GM12865 (cell line): ENCODE data around the gene CS.
A peak's percentile ranks its signal among the peaks of the same experiment; 100 is the strongest.

Source experiments
- DNase-seq: peaks from one replicate; pipeline ENCODE4 v3.0.0; 2010; ENCODE audit warnings: low read depth
- H3K4me3 ChIP-seq: 2 replicates; pipeline ENCODE4 v1.5.1; 2011; ENCODE audit warnings: mild to moderate bottlenecking, low read depth, low read length, control low read depth
- TF ChIP-seq, protein P1 (sequence below): IDR thresholded peaks from 2 replicates; pipeline ENCODE4 v1.5.1; 2011; ENCODE audit warnings: low read length, control low read depth, low read depth, inconsistent platforms; ENCODE audit not compliant: insufficient read depth; ENCODE audit errors: missing control alignments

CS gene

DNA sequence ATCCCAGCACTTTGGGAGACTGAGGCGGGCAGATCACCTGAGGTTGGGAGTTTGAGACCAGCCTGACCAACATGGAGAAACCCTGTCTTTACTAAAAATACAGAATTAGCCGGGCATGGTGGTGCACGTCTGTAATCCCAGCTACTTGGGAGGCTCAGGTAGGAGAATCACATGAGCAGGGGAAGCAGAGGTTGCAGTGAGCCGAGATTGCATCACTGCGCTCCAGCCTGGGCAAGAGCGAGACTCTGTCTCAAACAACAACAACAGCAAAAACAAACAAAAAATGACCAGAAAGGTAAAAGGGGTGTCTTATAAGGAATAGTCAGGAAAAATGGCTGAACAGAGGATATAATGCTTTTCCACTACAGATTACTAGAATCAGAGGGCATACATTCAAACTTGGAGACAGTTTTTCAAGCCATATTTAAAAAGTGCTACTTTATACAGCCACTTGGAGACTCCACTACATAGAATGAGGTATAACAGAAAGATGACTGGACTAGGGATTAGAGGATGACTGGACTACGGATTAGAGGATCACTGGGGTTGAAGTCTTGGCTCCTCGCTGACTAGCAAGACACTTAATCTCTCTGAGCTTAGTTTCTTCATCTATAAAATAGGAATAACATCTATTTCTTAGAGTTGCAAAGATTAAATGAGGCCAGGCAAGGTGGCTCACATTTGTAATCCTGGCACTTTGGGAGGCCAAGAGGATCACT lies 4.9 kb upstream of the CS start:
- H3K4me3 ChIP-seq: no peak overlapping the region
- TF ChIP-seq, protein P1, sequence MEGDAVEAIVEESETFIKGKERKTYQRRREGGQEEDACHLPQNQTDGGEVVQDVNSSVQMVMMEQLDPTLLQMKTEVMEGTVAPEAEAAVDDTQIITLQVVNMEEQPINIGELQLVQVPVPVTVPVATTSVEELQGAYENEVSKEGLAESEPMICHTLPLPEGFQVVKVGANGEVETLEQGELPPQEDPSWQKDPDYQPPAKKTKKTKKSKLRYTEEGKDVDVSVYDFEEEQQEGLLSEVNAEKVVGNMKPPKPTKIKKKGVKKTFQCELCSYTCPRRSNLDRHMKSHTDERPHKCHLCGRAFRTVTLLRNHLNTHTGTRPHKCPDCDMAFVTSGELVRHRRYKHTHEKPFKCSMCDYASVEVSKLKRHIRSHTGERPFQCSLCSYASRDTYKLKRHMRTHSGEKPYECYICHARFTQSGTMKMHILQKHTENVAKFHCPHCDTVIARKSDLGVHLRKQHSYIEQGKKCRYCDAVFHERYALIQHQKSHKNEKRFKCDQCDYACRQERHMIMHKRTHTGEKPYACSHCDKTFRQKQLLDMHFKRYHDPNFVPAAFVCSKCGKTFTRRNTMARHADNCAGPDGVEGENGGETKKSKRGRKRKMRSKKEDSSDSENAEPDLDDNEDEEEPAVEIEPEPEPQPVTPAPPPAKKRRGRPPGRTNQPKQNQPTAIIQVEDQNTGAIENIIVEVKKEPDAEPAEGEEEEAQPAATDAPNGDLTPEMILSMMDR: no peak
- DNase-seq: no peak

DNA sequence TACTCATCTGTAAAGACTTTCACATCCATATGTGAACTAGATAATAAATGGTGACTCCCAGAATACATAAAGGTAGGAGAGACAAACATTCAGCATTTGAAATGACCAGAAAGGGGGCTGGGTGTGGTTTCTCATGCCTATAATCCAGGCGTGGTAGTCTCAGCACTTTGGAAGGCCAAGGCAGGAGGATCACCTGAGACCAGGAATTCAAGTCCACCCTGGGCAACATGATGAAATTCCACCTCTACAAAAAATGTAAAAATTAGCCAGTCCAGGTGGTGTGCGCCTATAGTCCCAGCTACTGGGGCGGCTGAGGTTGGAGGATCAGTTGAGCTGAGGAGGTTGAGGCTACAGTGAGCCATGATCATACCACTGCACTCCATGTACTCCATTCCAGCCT lies 4.1 kb upstream of the CS start:
- no peak overlapping the region for H3K4me3 ChIP-seq
- no peak for DNase-seq
- TF ChIP-seq, protein P1: no peak

DNA sequence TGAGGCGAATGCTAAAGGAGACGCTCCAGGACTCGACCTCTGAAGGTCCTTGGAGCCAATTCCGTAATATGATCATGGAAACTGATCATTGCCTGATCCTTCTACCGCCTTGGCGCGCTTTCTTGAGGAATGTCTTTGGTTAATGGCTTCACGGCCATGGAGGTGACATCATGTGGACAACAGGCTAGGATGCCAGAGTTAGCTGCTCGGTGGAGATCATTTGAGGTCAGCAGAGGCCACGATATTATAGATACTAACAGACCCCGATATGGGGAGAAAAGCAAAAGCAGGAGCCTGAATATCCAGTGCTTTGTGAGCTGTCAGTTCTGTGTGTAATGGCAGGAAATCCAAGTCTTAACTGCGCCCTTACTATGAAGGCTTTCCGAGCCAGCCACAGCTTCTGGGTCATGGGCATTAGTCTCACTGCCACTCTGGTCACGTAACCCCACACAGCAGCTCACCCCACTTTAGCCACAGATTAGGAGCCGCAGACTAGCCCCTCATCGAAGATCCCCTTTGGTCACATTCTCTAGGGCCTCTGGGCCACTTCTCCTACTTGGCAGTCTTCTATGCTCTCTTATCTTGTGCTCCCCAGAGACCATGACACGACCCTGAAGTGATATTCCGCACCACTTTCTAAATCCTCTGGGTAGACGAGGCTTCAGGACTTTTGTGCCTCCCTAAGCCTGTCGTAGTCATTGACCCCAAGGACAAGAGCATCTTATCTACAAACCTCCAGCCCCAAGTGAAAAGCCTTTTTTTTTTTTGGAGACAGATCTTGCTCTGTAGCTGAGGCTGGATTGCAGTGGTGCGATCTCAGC lies 724 bp upstream of the CS start:
- no peak for DNase-seq
- TF ChIP-seq, protein P1: no peak
- H3K4me3 ChIP-seq: peak overlapping the region; percentile 71

DNA sequence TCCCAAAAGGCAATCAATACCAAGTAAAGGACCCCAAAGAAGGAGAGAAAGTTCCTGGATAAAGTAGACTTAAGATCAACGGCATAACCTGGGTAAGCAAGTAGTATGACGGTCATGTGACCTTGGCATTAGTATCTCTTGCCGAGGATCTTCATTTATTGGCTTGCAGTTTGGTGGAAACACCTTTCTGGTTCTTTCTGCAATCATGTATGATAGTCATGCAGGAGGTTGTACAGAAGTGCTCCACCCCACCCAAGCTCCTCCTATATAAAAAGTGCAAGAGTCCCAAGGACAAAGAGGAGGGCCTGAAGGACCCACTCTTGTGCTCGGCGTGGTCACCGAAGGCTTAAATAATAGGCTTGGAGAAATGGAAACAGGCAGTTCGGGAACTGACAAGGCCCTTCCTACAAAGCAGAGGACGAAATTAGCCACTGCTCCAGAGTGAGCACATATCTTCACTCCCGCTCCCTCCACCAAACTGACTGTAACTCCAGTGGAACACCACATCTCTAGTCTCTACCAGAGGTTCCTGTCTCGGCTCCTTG lies 750 bp downstream of the CS start:
- peak; percentile 63 for DNase-seq

DNA sequence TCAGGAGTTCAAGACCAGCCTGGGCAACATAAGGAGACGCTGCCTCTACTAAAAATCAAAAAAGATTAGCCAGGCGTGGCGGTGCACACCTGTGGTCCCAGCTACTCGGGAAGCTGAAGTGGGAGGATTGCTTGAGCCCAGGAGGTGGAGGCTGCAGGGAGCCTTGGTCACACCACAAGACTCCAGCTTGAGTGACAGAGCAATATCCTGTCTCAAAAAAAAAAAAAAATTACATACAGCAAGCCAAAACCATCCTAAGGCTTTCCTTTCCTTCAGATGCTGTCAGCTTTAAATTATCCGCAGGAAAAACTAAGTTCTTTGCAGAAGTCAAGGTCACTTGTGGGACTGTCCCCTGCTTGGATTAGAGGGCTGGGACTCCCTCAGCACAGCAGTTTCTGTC lies 1.3 kb downstream of the CS start:
- peak overlapping the region; percentile 71 for H3K4me3 ChIP-seq
- TF ChIP-seq, protein P1: no peak
- DNase-seq: peak; percentile 8

More for the DNA sequence above, 750 bp downstream of the CS start:
- TF ChIP-seq, protein P1: no peak
- peak overlapping the region; percentile 71 for H3K4me3 ChIP-seq

DNA sequence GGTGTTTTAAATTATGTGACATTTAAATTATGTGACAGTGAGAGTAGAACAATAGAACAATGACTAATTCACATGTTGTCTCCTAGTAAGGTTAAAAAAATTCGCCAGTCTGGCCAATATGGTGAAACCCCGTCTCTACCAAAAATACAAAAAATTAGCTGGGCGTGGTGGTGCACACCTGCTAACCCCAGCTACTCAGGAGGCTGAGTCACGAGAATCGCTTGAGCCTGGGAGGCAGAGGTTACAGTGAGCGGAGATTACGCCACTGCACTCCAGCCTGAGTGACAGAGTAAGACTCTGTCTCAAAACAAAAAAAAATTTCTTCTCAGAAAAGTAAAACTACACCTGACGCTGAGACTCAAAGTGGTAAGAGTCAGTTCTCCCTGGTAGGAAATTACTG lies 2.7 kb downstream of the CS start:
- no peak overlapping the region for H3K4me3 ChIP-seq
- DNase-seq: no peak
- TF ChIP-seq, protein P1: no peak
